ENCODE results near the gene ARHGEF2.

Gene ARHGEF2

GRCh38 chr1:156001021-156001661 is 22.8 kb upstream of the ARHGEF2 start:
- H2AFZ ChIP-seq (ENCODE audit: low read depth): no peak overlapping the region
- no peak overlapping the region for H3K4me3 ChIP-seq (IDR thresholded peaks at IDR 0.05; ENCODE audit: insufficient read depth, low read depth, low read length)
- no peak overlapping the region for H3K9ac ChIP-seq
- TF ChIP-seq, protein P1, sequence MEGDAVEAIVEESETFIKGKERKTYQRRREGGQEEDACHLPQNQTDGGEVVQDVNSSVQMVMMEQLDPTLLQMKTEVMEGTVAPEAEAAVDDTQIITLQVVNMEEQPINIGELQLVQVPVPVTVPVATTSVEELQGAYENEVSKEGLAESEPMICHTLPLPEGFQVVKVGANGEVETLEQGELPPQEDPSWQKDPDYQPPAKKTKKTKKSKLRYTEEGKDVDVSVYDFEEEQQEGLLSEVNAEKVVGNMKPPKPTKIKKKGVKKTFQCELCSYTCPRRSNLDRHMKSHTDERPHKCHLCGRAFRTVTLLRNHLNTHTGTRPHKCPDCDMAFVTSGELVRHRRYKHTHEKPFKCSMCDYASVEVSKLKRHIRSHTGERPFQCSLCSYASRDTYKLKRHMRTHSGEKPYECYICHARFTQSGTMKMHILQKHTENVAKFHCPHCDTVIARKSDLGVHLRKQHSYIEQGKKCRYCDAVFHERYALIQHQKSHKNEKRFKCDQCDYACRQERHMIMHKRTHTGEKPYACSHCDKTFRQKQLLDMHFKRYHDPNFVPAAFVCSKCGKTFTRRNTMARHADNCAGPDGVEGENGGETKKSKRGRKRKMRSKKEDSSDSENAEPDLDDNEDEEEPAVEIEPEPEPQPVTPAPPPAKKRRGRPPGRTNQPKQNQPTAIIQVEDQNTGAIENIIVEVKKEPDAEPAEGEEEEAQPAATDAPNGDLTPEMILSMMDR (conservative IDR thresholded peaks at IDR 0.05; ENCODE audit: low read depth, low read length): no peak
- H3K4me1 ChIP-seq (ENCODE audit: low read depth, poor library complexity, severe bottlenecking): no peaks in the 10 kb centered on the region
- no peaks in the 10 kb centered on the region for H4K20me1 ChIP-seq (ENCODE audit: insufficient read depth)
- H3K36me3 ChIP-seq (ENCODE audit: insufficient read depth): no peaks in the 10 kb centered on the region
- H3K79me2 ChIP-seq (ENCODE audit: insufficient read depth, low read depth): no peaks in the 10 kb centered on the region
- H3K27ac ChIP-seq: no peak overlapping the region
- H3K27me3 ChIP-seq (ENCODE audit: insufficient read depth, low read depth): no peaks in the 10 kb centered on the region
- no peak overlapping the region for H3K4me2 ChIP-seq

DNA sequence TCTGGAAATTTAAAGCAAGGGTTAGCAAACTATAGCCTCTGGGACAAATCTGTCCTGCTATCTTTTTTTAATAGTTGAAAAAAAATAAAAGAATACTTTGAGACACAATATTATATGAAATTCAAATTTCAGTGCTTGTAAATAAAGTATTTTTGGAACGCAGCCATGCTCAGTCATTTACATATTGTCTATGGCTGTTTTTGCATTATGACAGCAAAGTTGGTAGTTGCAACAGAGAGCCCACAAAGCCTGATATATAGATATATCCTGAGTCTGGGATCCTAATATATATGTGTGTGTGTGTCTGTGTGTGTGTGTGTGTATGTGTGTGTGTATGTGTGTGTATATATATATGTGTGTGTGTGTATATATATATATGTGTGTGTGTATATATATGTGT is 21.6 kb upstream of the ARHGEF2 start:
- H3K9ac ChIP-seq: no peak overlapping the region
- H3K27me3 ChIP-seq (ENCODE audit: insufficient read depth, low read depth): no peaks in the 10 kb centered on the region
- H3K4me3 ChIP-seq (IDR thresholded peaks at IDR 0.05; ENCODE audit: insufficient read depth, low read depth, low read length): no peak overlapping the region
- H4K20me1 ChIP-seq (ENCODE audit: insufficient read depth): no peaks in the 10 kb centered on the region
- no peaks in the 10 kb centered on the region for H3K36me3 ChIP-seq (ENCODE audit: insufficient read depth)
- H3K27ac ChIP-seq: no peak overlapping the region
- no peak overlapping the region for H2AFZ ChIP-seq (ENCODE audit: low read depth)
- H3K4me2 ChIP-seq: no peak overlapping the region
- TF ChIP-seq, protein P1 (conservative IDR thresholded peaks at IDR 0.05; ENCODE audit: low read depth, low read length): no peak
- no peaks in the 10 kb centered on the region for H3K79me2 ChIP-seq (ENCODE audit: insufficient read depth, low read depth)
- no peaks in the 10 kb centered on the region for H3K4me1 ChIP-seq (ENCODE audit: low read depth, poor library complexity, severe bottlenecking)

DNA sequence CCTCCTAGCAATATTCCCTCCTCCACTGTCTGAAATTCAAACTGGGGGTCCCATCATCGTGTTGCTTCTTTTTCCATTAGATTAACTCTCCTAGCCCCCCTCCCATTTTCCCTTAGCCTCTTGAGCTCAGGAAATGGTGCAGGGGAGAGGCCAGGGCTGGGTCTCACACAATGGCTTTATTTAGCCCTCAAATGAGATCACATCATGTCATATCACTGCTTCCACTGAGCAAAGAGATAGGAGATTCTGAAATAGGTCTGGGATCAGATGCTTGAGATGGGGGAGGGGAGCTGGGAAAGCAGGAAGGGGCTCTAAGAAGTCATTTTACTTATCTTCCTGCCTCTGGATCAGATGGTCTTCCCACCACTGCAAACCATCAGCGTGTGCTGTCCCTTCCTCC is 17.8 kb upstream of the ARHGEF2 start:
- Histone ChIP-seq H4K20me1 (ENCODE audit: insufficient read depth) (no peaks in the 10 kb centered on the region), H3K79me2 (ENCODE audit: insufficient read depth, low read depth) (no peaks in the 10 kb centered on the region), H3K4me2 (no peak overlapping the region), H3K4me1 (ENCODE audit: low read depth, poor library complexity, severe bottlenecking) (peaks cover 5% of the 10 kb centered on the region), H2AFZ (ENCODE audit: low read depth) (no peak overlapping the region), H3K9ac (no peak overlapping the region), H3K27ac (no peak overlapping the region), H3K4me3 (IDR thresholded peaks at IDR 0.05; ENCODE audit: insufficient read depth, low read depth, low read length) (no peak overlapping the region), H3K27me3 (ENCODE audit: insufficient read depth, low read depth) (no peaks in the 10 kb centered on the region), H3K36me3 (ENCODE audit: insufficient read depth) (no peaks in the 10 kb centered on the region)
- TF ChIP-seq, protein P1 (conservative IDR thresholded peaks at IDR 0.05; ENCODE audit: low read depth, low read length): no peak

DNA sequence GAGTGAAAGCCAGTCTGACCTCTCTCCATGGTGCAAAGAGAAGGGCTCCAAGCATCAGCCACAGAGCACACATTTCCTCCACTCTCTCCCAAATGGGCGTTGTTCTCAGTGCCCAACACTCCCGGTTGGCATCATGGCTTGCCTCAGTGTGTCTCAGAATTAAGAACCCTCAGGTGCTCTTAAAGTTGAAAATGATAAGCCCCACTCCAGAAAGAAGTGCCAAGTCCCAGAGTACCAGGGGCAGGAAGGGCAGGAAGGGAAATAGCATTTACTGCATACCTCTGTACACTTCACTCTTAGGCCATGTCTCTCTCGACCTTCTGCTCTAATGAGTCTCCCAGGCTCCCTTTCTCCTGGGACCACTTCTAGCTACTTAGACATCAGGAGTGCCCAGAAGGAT is 15.2 kb upstream of the ARHGEF2 start:
- no peaks in the 10 kb centered on the region for H3K27me3 ChIP-seq (ENCODE audit: insufficient read depth, low read depth)
- no peaks in the 10 kb centered on the region for H3K36me3 ChIP-seq (ENCODE audit: insufficient read depth)
- no peak overlapping the region for H3K4me2 ChIP-seq
- H3K27ac ChIP-seq: no peak overlapping the region
- no peaks in the 10 kb centered on the region for H3K79me2 ChIP-seq (ENCODE audit: insufficient read depth, low read depth)
- H3K9ac ChIP-seq: no peak overlapping the region
- H2AFZ ChIP-seq (ENCODE audit: low read depth): no peak overlapping the region
- H3K4me3 ChIP-seq (IDR thresholded peaks at IDR 0.05; ENCODE audit: insufficient read depth, low read depth, low read length): no peak overlapping the region
- no peaks in the 10 kb centered on the region for H4K20me1 ChIP-seq (ENCODE audit: insufficient read depth)
- H3K4me1 ChIP-seq (ENCODE audit: low read depth, poor library complexity, severe bottlenecking): peaks cover 28% of the 10 kb centered on the region
- TF ChIP-seq, protein P1 (conservative IDR thresholded peaks at IDR 0.05; ENCODE audit: low read depth, low read length): no peak

All from KMS-11 (cell line).